Measurements from ENCODE around the gene RHOA.

The RHOA gene

GRCh38 chr3:49388289-49388820 lies 23.4 kb downstream of the RHOA start:
- Histone ChIP-seq H3K36me3 (ENCODE audit: control insufficient read depth in 1 of 2, insufficient read depth in 2 of 2, low read depth in 1 of 2, low read length in 2 of 2) (peaks cover 6 to 7% of the 10 kb centered on the region in 2 experiments), H3K79me1 (replicated peaks; ENCODE audit: low read length, poor library complexity, severe bottlenecking) (no peaks in the 10 kb centered on the region), H2BK12ac (ENCODE audit: low read length in 2 of 2) (no peak overlapping the region), H3K9ac (ENCODE audit: low read length) (no peak overlapping the region), H3K27me3 (ENCODE audit: control insufficient read depth in 1 of 2, insufficient read depth in 1 of 2, low read length in 2 of 2) (no peaks in the 10 kb centered on the region), H2AFZ (ENCODE audit: low read depth, low read length) (no peak overlapping the region), H3K23ac (ENCODE audit: low read length in 2 of 2) (no peak overlapping the region), H3K4ac (ENCODE audit: low read depth in 1 of 2, low read length in 2 of 2) (no peak overlapping the region), H2BK5ac (ENCODE audit: low read depth, low read length, poor library complexity, severe bottlenecking) (no peak overlapping the region), H3K4me2 (ENCODE audit: low read length, poor library complexity, severe bottlenecking) (no peak overlapping the region), H3K14ac (ENCODE audit: low read length in 2 of 2) (no peak overlapping the region), H2BK15ac (ENCODE audit: low read depth, poor library complexity, severe bottlenecking) (no peak overlapping the region), H3K4me1 (ENCODE audit: control insufficient read depth, insufficient read depth, low read depth, low read length) (peaks cover 4% of the 10 kb centered on the region), H2AK5ac (ENCODE audit: low read length, severe bottlenecking) (no peak overlapping the region), H3K27ac (ENCODE audit: low read length, poor library complexity, severe bottlenecking) (no peak overlapping the region), H4K8ac (ENCODE audit: low read length) (no peak overlapping the region), H3K9me3 (ENCODE audit: control insufficient read depth, low read length) (no peaks in the 10 kb centered on the region), H2BK120ac (ENCODE audit: low read depth, low read length) (no peak overlapping the region), H4K91ac (ENCODE audit: low read length) (no peak overlapping the region), H3K4me3 (ENCODE audit: insufficient read depth in 1 of 2, low read depth in 1 of 2, low read length in 2 of 2) (no peak overlapping the region), H3K18ac (ENCODE audit: low read depth in 1 of 2, low read length in 2 of 2) (no peak overlapping the region)
- DNase-seq: peak; percentile 23
- WGBS: 86% methylated on average over 1 of the region's 1 CpG

- H3K18ac ChIP-seq (ENCODE audit: low read depth in 1 of 2, low read length in 2 of 2): no peak overlapping the region
These were observed 24.1 kb downstream of the RHOA start for GRCh38 chr3:49387721-49388120.

GRCh38 chr3:49386056-49386756 lies 25.6 kb downstream of the RHOA start:
- Histone ChIP-seq H3K27ac (ENCODE audit: low read length, poor library complexity, severe bottlenecking) (no peak overlapping the region), H2BK15ac (ENCODE audit: low read depth, poor library complexity, severe bottlenecking) (no peak overlapping the region), H3K9me3 (ENCODE audit: control insufficient read depth, low read length) (no peaks in the 10 kb centered on the region), H3K79me1 (replicated peaks; ENCODE audit: low read length, poor library complexity, severe bottlenecking) (no peaks in the 10 kb centered on the region), H3K4me1 (ENCODE audit: control insufficient read depth, insufficient read depth, low read depth, low read length) (peaks cover 4% of the 10 kb centered on the region), H3K18ac (ENCODE audit: low read depth in 1 of 2, low read length in 2 of 2) (no peak overlapping the region), H2BK12ac (ENCODE audit: low read length in 2 of 2) (no peak overlapping the region), H3K4me2 (ENCODE audit: low read length, poor library complexity, severe bottlenecking) (no peak overlapping the region), H3K9ac (ENCODE audit: low read length) (no peak overlapping the region), H2BK120ac (ENCODE audit: low read depth, low read length) (no peak overlapping the region), H2AK5ac (ENCODE audit: low read length, severe bottlenecking) (no peak overlapping the region), H2AFZ (ENCODE audit: low read depth, low read length) (no peak overlapping the region), H3K23ac (ENCODE audit: low read length in 2 of 2) (no peak overlapping the region), H4K8ac (ENCODE audit: low read length) (no peak overlapping the region), H3K4ac (ENCODE audit: low read depth in 1 of 2, low read length in 2 of 2) (no peak overlapping the region), H3K36me3 (ENCODE audit: control insufficient read depth in 1 of 2, insufficient read depth in 2 of 2, low read depth in 1 of 2, low read length in 2 of 2) (peaks cover 10 to 12% of the 10 kb centered on the region in 2 experiments), H2BK5ac (ENCODE audit: low read depth, low read length, poor library complexity, severe bottlenecking) (no peak overlapping the region), H3K27me3 (ENCODE audit: control insufficient read depth in 1 of 2, insufficient read depth in 1 of 2, low read length in 2 of 2) (no peaks in the 10 kb centered on the region), H3K14ac (ENCODE audit: low read length in 2 of 2) (no peak overlapping the region), H4K91ac (ENCODE audit: low read length) (no peak overlapping the region), H3K4me3 (ENCODE audit: insufficient read depth in 1 of 2, low read depth in 1 of 2, low read length in 2 of 2) (no peak overlapping the region)
- DNase-seq: no peak
- 90% methylated on average over 9 of the region's 11 CpGs for WGBS

More at GRCh38 chr3:49387721-49388120, 24.1 kb downstream of the RHOA start:
- Histone ChIP-seq H3K4me3 (ENCODE audit: insufficient read depth in 1 of 2, low read depth in 1 of 2, low read length in 2 of 2) (no peak overlapping the region), H2BK120ac (ENCODE audit: low read depth, low read length) (no peak overlapping the region), H2AK5ac (ENCODE audit: low read length, severe bottlenecking) (no peak overlapping the region), H2BK5ac (ENCODE audit: low read depth, low read length, poor library complexity, severe bottlenecking) (no peak overlapping the region), H2AFZ (ENCODE audit: low read depth, low read length) (no peak overlapping the region), H3K23ac (ENCODE audit: low read length in 2 of 2) (peak overlapping the region in 1 of 2 experiments; percentile 2), H3K9ac (ENCODE audit: low read length) (no peak overlapping the region), H3K27me3 (ENCODE audit: control insufficient read depth in 1 of 2, insufficient read depth in 1 of 2, low read length in 2 of 2) (no peaks in the 10 kb centered on the region), H3K36me3 (ENCODE audit: control insufficient read depth in 1 of 2, insufficient read depth in 2 of 2, low read depth in 1 of 2, low read length in 2 of 2) (peaks cover 5 to 8% of the 10 kb centered on the region in 2 experiments), H3K4ac (ENCODE audit: low read depth in 1 of 2, low read length in 2 of 2) (no peak overlapping the region), H3K14ac (ENCODE audit: low read length in 2 of 2) (no peak overlapping the region), H3K27ac (ENCODE audit: low read length, poor library complexity, severe bottlenecking) (no peak overlapping the region), H2BK12ac (ENCODE audit: low read length in 2 of 2) (no peak overlapping the region), H4K8ac (ENCODE audit: low read length) (no peak overlapping the region), H3K4me1 (ENCODE audit: control insufficient read depth, insufficient read depth, low read depth, low read length) (peaks cover 4% of the 10 kb centered on the region), H3K4me2 (ENCODE audit: low read length, poor library complexity, severe bottlenecking) (no peak overlapping the region), H3K79me1 (replicated peaks; ENCODE audit: low read length, poor library complexity, severe bottlenecking) (no peaks in the 10 kb centered on the region), H3K9me3 (ENCODE audit: control insufficient read depth, low read length) (no peaks in the 10 kb centered on the region), H4K91ac (ENCODE audit: low read length) (no peak overlapping the region), H2BK15ac (ENCODE audit: low read depth, poor library complexity, severe bottlenecking) (no peak overlapping the region)
- peak; percentile 60 for DNase-seq
- 100% methylated on average over 1 of the region's 2 CpGs for WGBS

- Histone ChIP-seq H2AFZ (ENCODE audit: low read depth, low read length) (no peak overlapping the region), H3K9me3 (ENCODE audit: control insufficient read depth, low read length) (no peaks in the 10 kb centered on the region), H3K4me2 (ENCODE audit: low read length, poor library complexity, severe bottlenecking) (no peak overlapping the region), H3K27ac (ENCODE audit: low read length, poor library complexity, severe bottlenecking) (no peak overlapping the region), H3K23ac (ENCODE audit: low read length in 2 of 2) (no peak overlapping the region), H2BK5ac (ENCODE audit: low read depth, low read length, poor library complexity, severe bottlenecking) (no peak overlapping the region), H2AK5ac (ENCODE audit: low read length, severe bottlenecking) (no peak overlapping the region), H2BK12ac (ENCODE audit: low read length in 2 of 2) (no peak overlapping the region), H3K9ac (ENCODE audit: low read length) (no peak overlapping the region), H3K4ac (ENCODE audit: low read depth in 1 of 2, low read length in 2 of 2) (no peak overlapping the region), H3K36me3 (ENCODE audit: control insufficient read depth in 1 of 2, insufficient read depth in 2 of 2, low read depth in 1 of 2, low read length in 2 of 2) (peaks cover 10 to 12% of the 10 kb centered on the region in 2 experiments), H2BK120ac (ENCODE audit: low read depth, low read length) (no peak overlapping the region), H2BK15ac (ENCODE audit: low read depth, poor library complexity, severe bottlenecking) (no peak overlapping the region), H3K4me3 (ENCODE audit: insufficient read depth in 1 of 2, low read depth in 1 of 2, low read length in 2 of 2) (no peak overlapping the region), H3K18ac (ENCODE audit: low read depth in 1 of 2, low read length in 2 of 2) (no peak overlapping the region), H3K4me1 (ENCODE audit: control insufficient read depth, insufficient read depth, low read depth, low read length) (peaks cover 4% of the 10 kb centered on the region), H4K91ac (ENCODE audit: low read length) (no peak overlapping the region), H4K8ac (ENCODE audit: low read length) (no peak overlapping the region), H3K79me1 (replicated peaks; ENCODE audit: low read length, poor library complexity, severe bottlenecking) (no peaks in the 10 kb centered on the region), H3K27me3 (ENCODE audit: control insufficient read depth in 1 of 2, insufficient read depth in 1 of 2, low read length in 2 of 2) (no peaks in the 10 kb centered on the region), H3K14ac (ENCODE audit: low read length in 2 of 2) (no peak overlapping the region)
- WGBS: no CpG with 5 or more reads among the region's 1 CpG
- no peak for DNase-seq
These were observed 26.2 kb downstream of the RHOA start for GRCh38 chr3:49385617-49386016.

Data from mesenchymal stem cell (in vitro differentiated cells and primary cell).